ENCODE data around the gene CDC40. TPM values are rescaled to one million over a fixed set of nuclear protein-coding genes. Genes with fewer than 3 reads are reported as not detected.

The CDC40 gene
- total RNA-seq, 4 donors from 2014 or later: 11.8 to 25.9 (median 18.3) TPM

DNA sequence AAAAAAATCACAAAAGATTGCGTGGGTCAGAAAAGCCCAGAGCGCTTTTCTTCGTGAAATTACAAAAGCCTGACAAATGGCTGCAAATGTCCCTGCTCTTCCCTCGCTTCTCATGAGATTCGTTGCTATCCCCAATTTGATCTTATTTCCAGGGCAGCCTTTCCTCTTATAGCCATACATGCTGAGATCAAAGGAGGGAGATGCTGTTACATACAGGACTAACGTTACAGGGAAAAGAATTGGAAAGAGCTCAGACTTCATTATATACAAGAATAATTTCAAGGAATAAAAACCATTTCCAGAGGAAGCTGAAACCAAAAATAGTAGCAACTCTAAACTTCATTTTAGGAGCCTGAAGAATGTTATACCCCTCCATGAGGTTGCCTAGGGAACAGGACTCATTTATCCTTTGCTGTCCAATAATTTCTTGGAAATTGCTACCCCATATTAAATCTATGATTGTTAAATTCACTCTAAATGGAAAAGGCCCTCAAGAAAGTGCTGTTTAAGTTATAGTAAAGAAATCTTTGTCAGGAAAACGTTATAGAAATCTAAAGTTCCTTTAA is 97.0 kb downstream of the CDC40 start:
- 47 to 59% methylated on average over 7 of the region's 7 CpGs for WGBS, 2 donors (ENCODE audit: low coverage in 1 of 2)
- Histone ChIP-seq H3K4me1 (peaks cover 0 to 13% (median 0%) of the 10 kb centered on the region in 3 donors), H3K9me3 (no peaks in the 10 kb centered on the region), H3K27ac (no peak overlapping the region), H3K27me3 (no peaks in the 10 kb centered on the region), H3K36me3 (peaks cover 0 to 4% of the 10 kb centered on the region in 2 donors), H3K4me3 (no peak overlapping the region)
- no peak for ATAC-seq
- TF ChIP-seq POLR2AphosphoS5 (IDR thresholded peaks at IDR 0.05) (no peak), EP300 (IDR thresholded peaks at IDR 0.05) (no peak), POLR2A (IDR thresholded peaks at IDR 0.05) (no peak)
- TF ChIP-seq, protein P1, sequence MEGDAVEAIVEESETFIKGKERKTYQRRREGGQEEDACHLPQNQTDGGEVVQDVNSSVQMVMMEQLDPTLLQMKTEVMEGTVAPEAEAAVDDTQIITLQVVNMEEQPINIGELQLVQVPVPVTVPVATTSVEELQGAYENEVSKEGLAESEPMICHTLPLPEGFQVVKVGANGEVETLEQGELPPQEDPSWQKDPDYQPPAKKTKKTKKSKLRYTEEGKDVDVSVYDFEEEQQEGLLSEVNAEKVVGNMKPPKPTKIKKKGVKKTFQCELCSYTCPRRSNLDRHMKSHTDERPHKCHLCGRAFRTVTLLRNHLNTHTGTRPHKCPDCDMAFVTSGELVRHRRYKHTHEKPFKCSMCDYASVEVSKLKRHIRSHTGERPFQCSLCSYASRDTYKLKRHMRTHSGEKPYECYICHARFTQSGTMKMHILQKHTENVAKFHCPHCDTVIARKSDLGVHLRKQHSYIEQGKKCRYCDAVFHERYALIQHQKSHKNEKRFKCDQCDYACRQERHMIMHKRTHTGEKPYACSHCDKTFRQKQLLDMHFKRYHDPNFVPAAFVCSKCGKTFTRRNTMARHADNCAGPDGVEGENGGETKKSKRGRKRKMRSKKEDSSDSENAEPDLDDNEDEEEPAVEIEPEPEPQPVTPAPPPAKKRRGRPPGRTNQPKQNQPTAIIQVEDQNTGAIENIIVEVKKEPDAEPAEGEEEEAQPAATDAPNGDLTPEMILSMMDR (IDR thresholded peaks at IDR 0.05): no peak

Other genes with a start within 250 kb of the CDC40 start
- not detected for gene GPR6, start 202.1 kb upstream of the CDC40 start, total RNA-seq
- gene WASF1, start 757 bp upstream of the CDC40 start, total RNA-seq: 10 to 100 TPM; 11.8 to 27.7 (median 24.5) TPM
- 10 to 100 TPM; 18.6 to 33.6 (median 24.4) TPM for gene METTL24, start 177.9 kb downstream of the CDC40 start, total RNA-seq
- gene DDO, start 235.1 kb downstream of the CDC40 start, total RNA-seq: 1 to 10 TPM; 1.4 to 3.6 (median 2.3) TPM

All from gastroesophageal sphincter (tissue), 4 donors.